ENCODE measurements around the gene PPP1R14C.

GRCh38 chr6:150298030-150298380, 155.2 kb downstream of the PPP1R14C start:
- no peak for TF ChIP-seq CTCF (optimal IDR thresholded peaks at IDR 0.05 in 1 of 3, IDR thresholded peaks at IDR 0.05 in 1 of 3, conservative IDR thresholded peaks at IDR 0.05 in 1 of 3; ENCODE audit: extremely low read depth in 1 of 3, insufficient read depth in 2 of 3, low read length in 3 of 3)
- no peak for TF ChIP-seq EZH2 (IDR thresholded peaks at IDR 0.05; ENCODE audit: low read length)

All from keratinocyte (primary cell).